SH-SY5Y (cell line): ENCODE data around the gene ARID2.

Experiments
- GATA2 ChIP-seq: IDR thresholded peaks from 2 replicates; pipeline ENCODE4 v1.6.1; 2011; ENCODE audit warnings: mild to moderate bottlenecking, low read depth, low read length
- GATA3 ChIP-seq: IDR thresholded peaks from 2 replicates; pipeline ENCODE4 v1.6.1; 2011; ENCODE audit warnings: low read depth, mild to moderate bottlenecking, low read length, moderate library complexity

GRCh38 chr12:45720069-45720468 lies 9.4 kb upstream of the ARID2 start:
- TF ChIP-seq GATA3: no peak
- no peak for TF ChIP-seq GATA2
